HG02798 (cell line): ENCODE measurements around the gene DESI2.

Experiments used
- ATAC-seq: cut with Tn5 transposase; IDR thresholded peaks from one replicate; pipeline ENCODE4 v1.9.1; 2021; ENCODE audit warnings: mild to moderate bottlenecking; ENCODE audit not compliant: unreplicated experiment, poor library complexity

The DESI2 gene

GRCh38 chr1:244749230-244750016 is 96.5 kb downstream of the DESI2 start:
- no peak for ATAC-seq

- no peak for ATAC-seq
Measured at GRCh38 chr1:244751271-244751895, 98.5 kb downstream of the DESI2 start.

- no peak for ATAC-seq
Measured at GRCh38 chr1:244755673-244756072, 102.7 kb downstream of the DESI2 start.

- ATAC-seq: no peak
Measured at GRCh38 chr1:244757091-244757939, 104.4 kb downstream of the DESI2 start.
